Measurements from ENCODE around the gene SOST.

Gene SOST

DNA sequence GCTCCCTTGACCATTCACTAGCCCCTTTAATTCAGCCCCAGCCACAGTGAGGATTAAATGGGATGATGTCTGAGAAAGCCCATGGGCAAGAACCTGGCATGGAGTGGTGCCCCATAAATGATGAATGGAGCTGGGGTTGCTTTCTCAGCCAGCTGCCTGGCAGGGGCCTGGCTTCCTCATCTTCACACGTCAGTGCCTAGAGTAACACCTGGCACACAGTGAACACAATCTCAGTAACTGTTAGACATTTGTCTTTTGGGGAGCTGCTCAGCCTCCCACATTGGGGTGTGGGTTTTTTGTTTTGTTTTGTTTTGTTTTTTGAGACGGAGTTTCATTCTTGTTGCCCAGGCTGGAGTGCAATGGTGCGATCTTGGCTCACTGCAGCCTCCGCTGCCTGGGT, 49.4 kb downstream of the SOST start:
- no peak for DNase-seq (ENCODE audit: low spot score)

DNA sequence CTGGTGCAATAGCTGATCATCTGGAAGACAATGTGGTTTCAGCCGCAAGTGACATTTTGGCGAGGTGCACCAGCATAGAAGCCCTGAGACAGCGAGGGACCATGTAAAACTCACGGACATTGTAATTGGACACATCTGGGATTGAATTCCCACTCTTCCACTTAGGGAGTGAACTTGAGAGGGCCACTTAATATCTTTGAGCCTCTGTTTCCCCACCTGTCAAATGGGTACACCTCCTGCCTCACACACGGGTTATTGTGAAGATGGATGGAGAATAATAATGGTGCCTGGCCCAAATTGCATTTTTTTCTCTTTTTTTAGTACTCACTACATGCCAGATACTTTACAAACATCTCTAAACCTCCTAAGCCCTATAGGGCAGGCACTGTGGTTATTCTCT, 51.4 kb downstream of the SOST start:
- DNase-seq (ENCODE audit: low spot score): no peak

DNA sequence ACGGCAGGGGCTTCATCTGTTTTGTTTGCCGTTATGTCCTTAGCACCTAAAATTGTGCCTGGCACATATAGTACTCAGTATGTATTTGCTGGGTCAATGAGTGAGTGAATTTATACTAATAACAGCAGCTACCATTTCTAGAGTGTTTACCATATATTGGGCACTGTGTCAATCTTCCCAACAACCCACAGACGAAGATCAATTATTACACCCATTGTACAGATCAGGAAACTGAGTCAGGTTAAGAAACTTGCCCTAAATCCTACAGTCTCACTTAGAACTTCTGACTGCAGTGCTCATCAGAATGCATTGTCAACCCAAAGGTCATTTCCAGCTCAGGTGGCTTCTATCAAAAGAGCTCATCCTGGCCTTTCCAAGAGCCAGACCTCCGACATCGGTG, 52.4 kb downstream of the SOST start:
- DNase-seq (ENCODE audit: low spot score): no peak

Data from SK-N-DZ (cell line).